ENCODE data around the gene NUDT17.

- TF ChIP-seq CTCF (optimal IDR thresholded peaks at IDR 0.05 in 1 of 3, IDR thresholded peaks at IDR 0.05 in 1 of 3, conservative IDR thresholded peaks at IDR 0.05 in 1 of 3; ENCODE audit: extremely low read depth in 1 of 3, insufficient read depth in 2 of 3, low read length in 3 of 3) (no peak), EZH2 (IDR thresholded peaks at IDR 0.05; ENCODE audit: low read length) (no peak)
These were observed 32.6 kb downstream of the NUDT17 start for GRCh38 chr1:145877923-145878486.
